Esophagus muscularis mucosa (tissue), 4 donors: ENCODE measurements around the gene RASAL2.

Experiments
- CTCF ChIP-seq, 3 experiments: fragments of 200-600 bp in 2 of 3; fragments of 450-650 bp in 1 of 3; sonication (generic) in 2 of 3; IDR thresholded peaks; one replicate each; pipeline ENCODE4 v1.5.1; 2017 to 2019; ENCODE audit warnings: antibody characterized with exemption in 3 of 3, mild to moderate bottlenecking in 2 of 3, moderate library complexity in 1 of 3
- EP300 ChIP-seq: sonication (generic); formaldehyde crosslinking; IDR thresholded peaks from one replicate; pipeline ENCODE4 v1.6.1; 2017; ENCODE audit warnings: antibody characterized with exemption
- POLR2A ChIP-seq: fragments of 450-650 bp; IDR thresholded peaks from one replicate; pipeline ENCODE4 v1.6.1; 2017; ENCODE audit warnings: antibody characterized with exemption, moderate library complexity, mild to moderate bottlenecking, low read depth
- POLR2AphosphoS5 ChIP-seq, 2 donors: sonication (generic); formaldehyde crosslinking; IDR thresholded peaks; one replicate each; pipeline ENCODE4 v1.6.1; 2017; ENCODE audit warnings: antibody characterized with exemption in 2 of 2

- TF ChIP-seq CTCF (IDR thresholded peaks at IDR 0.05) (peak in 1 of 3 experiments; percentile 34), EP300 (no peak), POLR2AphosphoS5 (IDR thresholded peaks at IDR 0.05) (no peak), POLR2A (no peak)
Observed at GRCh38 chr1:178189814-178190213, 95.9 kb downstream of the RASAL2 start.
